BJ (cell line): ENCODE measurements around the gene TMEM178B. TPM values are rescaled to one million over a fixed set of nuclear protein-coding genes. Genes with fewer than 3 reads are reported as not detected.

Source experiments
- CTCF ChIA-PET: fragments of 350-600 bp; formaldehyde crosslinking; extraction: SDS; loops from one replicate; lab custom pipeline; 2021; ENCODE audit warnings: antibody characterized with exemption, inconsistent platforms; lab: Yijun Ruan, JAX
- POLR2A ChIA-PET: fragments of 300-600 bp; sonication (Branson Sonifier 250); formaldehyde crosslinking; extraction: SDS; loops from one replicate; lab custom pipeline; 2021; ENCODE audit warnings: antibody characterized with exemption; lab: Charles Lee
- DNase-seq: peaks from one replicate; pipeline ENCODE4 v3.0.0-alpha.2; 2011; ENCODE audit warnings: low read depth
- H3K27me3 ChIP-seq: 2 replicates; pipeline ENCODE4 v1.6.0; 2011; ENCODE audit warnings: low read length; ENCODE audit not compliant: control insufficient read depth, insufficient read depth
- H3K36me3 ChIP-seq: 2 replicates; pipeline ENCODE4 v1.5.1; 2011; ENCODE audit warnings: low read length; ENCODE audit not compliant: control insufficient read depth, insufficient read depth
- H3K4me3 ChIP-seq: 2 replicates; pipeline ENCODE4 v1.5.1; 2011; ENCODE audit warnings: low read depth, mild to moderate bottlenecking, control low read depth, low read length
- CTCF ChIP-seq: IDR thresholded peaks from 2 replicates; pipeline ENCODE4 v1.5.1; 2011; ENCODE audit warnings: low read depth, mild to moderate bottlenecking, control low read depth, inconsistent platforms, low read length, moderate library complexity; ENCODE audit not compliant: insufficient read depth
- polyA plus RNA-seq: library from polyadenylated mRNA; depleted of rRNA; stranded (reverse); fragments of >200 nt; gene quantifications from 2 replicates; pipeline ENCODE4 v1.2.3, GENCODE V29; 2011; rRNA removed
- small RNA-seq: library from RNA; depleted of rRNA; stranded (forward); fragments of <200 nt; gene quantifications from one replicate; pipeline ENCODE3, GENCODE V24; 2012; ENCODE audit warnings: low replicate concordance, low read depth; ENCODE audit not compliant: insufficient read length

Gene TMEM178B
- polyA plus RNA-seq, 1 experiment: 0.43 TPM

- Histone ChIP-seq H3K27me3 (peaks cover 4% of the 10 kb centered on the region; the same call in 1 of the 2 replicates), H3K36me3 (no peaks in the 10 kb centered on the region), H3K4me3 (no peak overlapping the region)
- ChIA-PET POLR2A (no interaction called here), CTCF (no interaction called here)
- TF ChIP-seq CTCF: no peak
- no peak for DNase-seq
Measured at GRCh38 chr7:141527076-141527475, 453.2 kb downstream of the TMEM178B start.

- DNase-seq: no peak
- TF ChIP-seq CTCF: no peak
- Histone ChIP-seq H3K36me3 (no peaks in the 10 kb centered on the region), H3K4me3 (no peak overlapping the region), H3K27me3 (0 out of 2 replicates have a peak, but pooled peaks cover 2% of the 10 kb centered on the region)
- ChIA-PET CTCF (interaction anchor here (1.0 kb wide), 1 partner anchor 12 kb away, joined by 4 read pairs; no protein-coding TSS in a partner anchor), POLR2A (no interaction called here)
Measured at GRCh38 chr7:141528399-141528798, 454.5 kb downstream of the TMEM178B start.

Small RNA genes lying within 50 kb of the gene (small RNA-seq; reads per million reads assigned to genes)
- gene AC006362.1 (not detected), gene RNU4-74P (not detected)

Other genes starting within 250 kb of the TMEM178B start
- 8.9 and 16.6 TPM in 2 replicates for gene BRAF, start 149.1 kb upstream of the TMEM178B start, polyA plus RNA-seq
- gene MRPS33, start 59.1 kb upstream of the TMEM178B start, polyA plus RNA-seq: 30.6 and 67.1 TPM in 2 replicates